GM18951 (cell line): ENCODE data around the gene GLYAT.
"Not testable (repeated sequence)": the region's sequence is repeated elsewhere in the genome, so short reads cannot be mapped to it uniquely, and the experiment has no call there.

Experiments
- POLR2A ChIP-seq: IDR thresholded peaks from 4 replicates; pipeline ENCODE4 v1.6.1; 2011; ENCODE audit warnings: mild to moderate bottlenecking; ENCODE audit not compliant: insufficient read length, insufficient read depth; ENCODE audit errors: extremely low read depth
- in situ Hi-C: fragments of 300-500 bp; cut with MboI; formaldehyde crosslinking; loops from one replicate; pipeline ENCODE4 v1.12.0; 2022; ENCODE audit warnings: low sequenced_read_pairs, mixed read lengths, inconsistent platforms; ENCODE audit not compliant: unreplicated experiment

Gene GLYAT

DNA sequence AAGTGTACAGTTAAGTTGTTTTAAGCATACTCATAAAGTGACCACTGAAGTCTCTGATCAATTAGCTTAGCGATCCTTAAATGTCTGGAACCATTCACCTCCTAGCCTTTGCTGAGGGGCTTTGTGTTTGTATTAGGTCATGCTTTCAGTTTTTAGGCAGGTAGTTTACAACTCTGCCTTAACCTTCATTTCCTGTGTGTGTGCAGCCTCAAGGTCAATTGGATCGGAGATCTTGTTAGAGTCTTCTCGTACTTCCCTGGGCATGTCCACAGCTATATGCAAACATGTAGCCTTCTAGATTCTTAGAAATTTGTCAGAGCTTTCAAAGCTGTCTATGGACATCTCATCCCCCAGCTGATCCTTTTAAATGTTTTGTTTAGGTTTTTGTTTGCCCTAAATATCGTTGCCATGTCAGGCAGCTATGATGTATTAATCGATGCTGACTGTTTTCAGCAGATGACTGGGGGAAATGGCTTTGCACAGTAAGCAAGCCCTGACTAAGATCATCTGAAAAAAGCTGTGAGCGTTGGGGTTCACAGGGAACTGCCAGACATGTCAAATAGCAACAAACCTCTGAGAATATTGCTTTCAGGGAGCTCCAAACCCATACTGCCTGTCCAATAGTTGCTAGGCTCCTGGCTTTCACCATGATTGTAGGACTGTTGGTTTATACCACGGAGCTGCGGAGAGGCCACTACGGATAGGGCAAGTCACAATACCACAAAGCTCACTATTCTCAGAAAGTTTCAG is 45.6 kb downstream of the GLYAT start:
- no peak for TF ChIP-seq POLR2A
- in situ Hi-C loops, result no loop called here

DNA sequence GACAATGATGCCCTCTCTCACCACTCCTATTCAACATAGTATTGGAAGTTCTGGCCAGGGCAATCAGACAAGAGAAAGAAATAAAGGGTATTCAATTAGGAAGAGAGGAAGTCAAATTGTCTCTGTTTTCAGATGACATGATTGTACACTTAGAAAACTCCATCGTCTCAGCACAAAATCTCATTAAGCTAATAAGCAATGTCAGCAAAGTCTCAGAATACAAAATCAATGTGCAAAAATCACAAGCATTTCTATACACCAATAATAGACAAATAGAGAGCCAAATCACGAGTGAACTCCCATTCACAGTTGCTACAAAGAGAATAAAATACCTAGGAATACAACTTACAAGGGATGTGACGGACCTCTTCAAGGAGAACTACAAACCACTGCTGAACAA is 49.1 kb downstream of the GLYAT start:
- in situ Hi-C loops, result not testable (repeated sequence)

- in situ Hi-C loops, result not testable (repeated sequence)
Observed at GRCh38 chr11:58677536-58677935, 54.2 kb downstream of the GLYAT start.

DNA sequence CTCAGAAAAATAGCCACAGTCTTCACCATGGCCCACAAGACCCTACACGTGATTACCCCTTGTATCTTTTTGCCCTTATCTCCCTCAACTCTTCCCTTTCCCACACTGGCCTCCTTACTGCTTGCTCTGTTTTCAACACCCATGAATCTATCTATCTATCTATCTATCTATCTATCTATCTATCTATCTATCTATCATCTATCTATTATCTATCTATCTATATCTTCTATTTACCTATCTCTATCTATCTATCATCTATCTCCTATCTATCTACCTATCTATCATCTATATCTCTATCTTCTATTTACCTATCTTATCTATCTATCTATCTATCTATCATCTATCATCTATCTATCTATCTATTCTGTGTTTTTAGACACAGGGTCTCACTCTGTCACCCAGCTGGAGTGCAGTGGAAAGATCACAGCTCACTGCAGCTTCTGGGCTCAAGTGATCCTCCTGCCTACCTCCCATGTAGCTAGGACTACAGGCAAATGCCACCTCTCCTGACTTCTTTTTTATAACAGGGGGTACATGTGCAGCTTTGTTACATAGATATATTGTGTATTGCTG is 55.1 kb downstream of the GLYAT start:
- no peak for TF ChIP-seq POLR2A
- in situ Hi-C loops, result no loop called here

- no peak for TF ChIP-seq POLR2A
- in situ Hi-C loops, result no loop called here
Observed at GRCh38 chr11:58675334-58676155, 56.2 kb downstream of the GLYAT start.

DNA sequence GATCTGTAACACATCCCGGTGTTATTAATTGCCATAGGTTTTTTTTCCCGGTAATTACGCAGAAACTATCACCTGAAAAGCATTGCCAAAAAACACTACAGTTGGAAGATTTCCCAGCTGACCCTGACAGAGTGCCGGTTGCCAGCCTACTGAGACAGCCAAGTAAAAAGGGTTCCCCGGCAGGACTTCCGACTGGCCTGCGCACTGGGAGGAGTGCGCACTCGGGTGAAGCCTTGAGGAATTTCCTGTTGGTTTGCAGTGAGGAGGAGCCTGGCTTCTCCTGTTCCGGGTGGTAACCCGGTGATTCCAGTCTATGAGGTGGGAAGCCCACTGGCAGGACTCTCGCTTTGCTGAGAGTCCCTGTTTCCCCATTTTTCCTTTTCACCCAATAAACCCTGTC is 57.1 kb downstream of the GLYAT start:
- no peak for TF ChIP-seq POLR2A
- in situ Hi-C loops, result no loop called here

- in situ Hi-C loops, result no loop called here
- TF ChIP-seq POLR2A, result no peak
Observed at GRCh38 chr11:58671983-58672633, 59.6 kb downstream of the GLYAT start.

- no peak for TF ChIP-seq POLR2A
- in situ Hi-C loops, result no loop called here
Observed at GRCh38 chr11:58659910-58660570, 71.7 kb downstream of the GLYAT start.

DNA sequence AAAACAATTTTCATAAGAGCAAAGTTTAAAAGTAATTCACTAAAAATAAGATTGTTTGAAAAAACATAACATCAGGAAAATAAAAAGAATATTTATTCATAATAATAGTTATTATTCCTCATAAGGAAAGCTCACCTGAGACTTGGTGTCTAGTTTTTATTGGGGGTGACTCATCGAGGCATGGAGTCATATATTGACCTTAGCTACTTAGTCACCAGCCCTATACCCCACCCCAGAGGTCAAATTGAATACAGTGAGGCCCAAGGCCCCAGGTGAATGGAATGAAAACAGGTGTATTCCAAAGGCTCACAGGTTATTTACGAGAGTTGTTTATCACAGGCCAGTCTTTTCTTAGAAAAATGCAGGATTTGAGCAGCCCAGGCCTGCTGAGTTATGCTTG is 72.3 kb downstream of the GLYAT start:
- in situ Hi-C loops, result no loop called here

More for the DNA sequence above, 72.3 kb downstream of the GLYAT start:
- no peak for TF ChIP-seq POLR2A
